Hypothalamus (tissue), 51 donors: ENCODE results near the gene ZNF280C.
"Not testable (repeated sequence)": the region's sequence is repeated elsewhere in the genome, so short reads cannot be mapped to it uniquely, and the experiment has no call there.

Experiments
- DNase-seq, 51 donors: peaks; one replicate each; lab custom pipeline; 2025; lab: John Stamatoyannopoulos, UW

The ZNF280C gene

GRCh38 chrX:130268449-130269170, at the start of gene ZNF280C:
Gene ZNF280C, minus strand, starts transcription at chrX:130268899. Its CDS starts 8,450 bp downstream, at chrX:130260449.
- peak; percentile 9 to 86 (median 63) for DNase-seq

- DNase-seq: no peak
These were observed 36.1 kb upstream of the ZNF280C start for GRCh38 chrX:130304587-130305368.

GRCh38 chrX:130301977-130302376, 33.3 kb upstream of the ZNF280C start:
- DNase-seq: no peak

GRCh38 chrX:130301405-130301804, 32.7 kb upstream of the ZNF280C start:
- DNase-seq: no peak

- no peak for DNase-seq
These were observed 31.2 kb upstream of the ZNF280C start for GRCh38 chrX:130300010-130300282.

- DNase-seq: no peak
These were observed 30.7 kb upstream of the ZNF280C start for GRCh38 chrX:130299279-130300009.

- no peak for DNase-seq
These were observed 28.0 kb upstream of the ZNF280C start for GRCh38 chrX:130296743-130297142.

GRCh38 chrX:130296297-130296678, 27.6 kb upstream of the ZNF280C start:
- no peak for DNase-seq

- no peak for DNase-seq
These were observed 27.0 kb upstream of the ZNF280C start for GRCh38 chrX:130295519-130296296.

GRCh38 chrX:130287071-130287770, 18.5 kb upstream of the ZNF280C start:
- DNase-seq: no peak

GRCh38 chrX:130285710-130286109, 17.0 kb upstream of the ZNF280C start:
- no peak for DNase-seq

- DNase-seq: no peak
These were observed 16.4 kb upstream of the ZNF280C start for GRCh38 chrX:130285069-130285620.

- DNase-seq: no peak
These were observed 13.5 kb upstream of the ZNF280C start for GRCh38 chrX:130282151-130282550.

GRCh38 chrX:130280901-130281300, 12.2 kb upstream of the ZNF280C start:
- no peak for DNase-seq

GRCh38 chrX:130272253-130272652, 3.6 kb upstream of the ZNF280C start:
- DNase-seq: not testable (repeated sequence)

- not testable (repeated sequence) for DNase-seq
These were observed 692 bp upstream of the ZNF280C start for GRCh38 chrX:130269391-130269790.

GRCh38 chrX:130267956-130268448, 697 bp downstream of the ZNF280C start:
- peak in 5 of 51 donors; percentile 1 to 25 (median 17) for DNase-seq

- DNase-seq: no peak
These were observed 4.1 kb downstream of the ZNF280C start for GRCh38 chrX:130264573-130264972.

- DNase-seq: no peak
These were observed 5.7 kb downstream of the ZNF280C start for GRCh38 chrX:130263016-130263415.

- DNase-seq: no peak
These were observed 6.5 kb downstream of the ZNF280C start for GRCh38 chrX:130262231-130262630.
